ENCODE measurements around the gene CCDC63.
A peak's percentile ranks its signal among the peaks of the same experiment; 100 is the strongest.

CCDC63 gene

DNA sequence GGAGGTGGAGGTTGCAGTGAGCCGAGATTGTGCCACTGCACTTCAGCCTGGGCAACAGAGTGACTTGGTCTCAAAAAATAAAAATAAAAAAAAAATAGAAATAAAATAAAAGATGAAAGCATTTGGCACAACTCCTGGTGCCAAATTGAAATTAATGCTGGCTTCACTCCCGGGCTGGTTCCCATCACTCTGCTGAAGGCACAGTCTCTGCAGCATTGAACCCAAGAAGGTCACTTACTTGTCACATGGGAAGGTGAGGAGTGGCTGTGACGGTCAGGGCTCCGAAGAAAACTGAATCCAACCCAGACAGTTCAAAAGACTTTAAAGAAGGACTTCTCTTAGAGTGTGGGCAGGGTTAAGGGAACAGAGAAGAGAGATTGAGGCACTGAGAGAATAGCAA, 10.5 kb upstream of the CCDC63 start:
- no peaks in the 10 kb centered on the region for H3K9me3 ChIP-seq (ENCODE audit: control insufficient read depth in 5 of 5, low read length in 5 of 5)
- H3K9ac ChIP-seq (ENCODE audit: low read length in 5 of 5): no peak overlapping the region
- H3K36me3 ChIP-seq (ENCODE audit: control insufficient read depth in 5 of 5, insufficient read depth in 5 of 5, low read length in 5 of 5): no peaks in the 10 kb centered on the region
- no peaks in the 10 kb centered on the region for H3K27me3 ChIP-seq (ENCODE audit: control insufficient read depth in 5 of 5, insufficient read depth in 4 of 5, low read length in 5 of 5)
- H3K4me3 ChIP-seq (ENCODE audit: low read depth in 1 of 5, low read length in 5 of 5): no peak overlapping the region
- H3K4me1 ChIP-seq (ENCODE audit: control insufficient read depth in 5 of 5, insufficient read depth in 5 of 5, low read length in 5 of 5): no peaks in the 10 kb centered on the region
- no peak overlapping the region for H3K27ac ChIP-seq (ENCODE audit: low read depth, low read length)

DNA sequence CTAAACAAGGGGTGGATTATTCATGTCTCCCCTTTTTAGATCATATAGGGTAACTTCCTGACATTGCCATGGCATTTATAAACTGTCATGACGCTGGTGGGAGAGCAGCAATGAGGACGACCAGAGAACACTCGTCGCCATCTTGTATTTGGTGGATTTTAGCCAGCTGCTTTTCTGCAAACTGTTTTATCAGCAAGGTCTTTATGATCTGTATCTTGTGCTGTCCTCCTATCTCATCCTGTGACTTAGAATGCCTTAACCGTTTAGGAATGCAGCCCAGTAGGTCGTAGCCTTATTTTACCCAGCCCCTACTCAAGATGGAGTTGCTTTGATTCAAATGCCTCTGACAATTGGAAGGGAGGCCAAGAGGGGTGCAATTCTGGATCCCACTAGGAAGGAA, 5.8 kb upstream of the CCDC63 start:
- no peaks in the 10 kb centered on the region for H3K36me3 ChIP-seq (ENCODE audit: control insufficient read depth in 5 of 5, insufficient read depth in 5 of 5, low read length in 5 of 5)
- no peak overlapping the region for H3K9ac ChIP-seq (ENCODE audit: low read length in 5 of 5)
- H3K27ac ChIP-seq (ENCODE audit: low read depth, low read length): no peak overlapping the region
- no peaks in the 10 kb centered on the region for H3K9me3 ChIP-seq (ENCODE audit: control insufficient read depth in 5 of 5, low read length in 5 of 5)
- peaks cover 0 to 2% (median 0%) of the 10 kb centered on the region in 5 donors for H3K27me3 ChIP-seq (ENCODE audit: control insufficient read depth in 5 of 5, insufficient read depth in 4 of 5, low read length in 5 of 5)
- H3K4me1 ChIP-seq (ENCODE audit: control insufficient read depth in 5 of 5, insufficient read depth in 5 of 5, low read length in 5 of 5): peaks cover 0 to 9% (median 7%) of the 10 kb centered on the region in 5 donors
- H3K4me3 ChIP-seq (ENCODE audit: low read depth in 1 of 5, low read length in 5 of 5): no peak overlapping the region

DNA sequence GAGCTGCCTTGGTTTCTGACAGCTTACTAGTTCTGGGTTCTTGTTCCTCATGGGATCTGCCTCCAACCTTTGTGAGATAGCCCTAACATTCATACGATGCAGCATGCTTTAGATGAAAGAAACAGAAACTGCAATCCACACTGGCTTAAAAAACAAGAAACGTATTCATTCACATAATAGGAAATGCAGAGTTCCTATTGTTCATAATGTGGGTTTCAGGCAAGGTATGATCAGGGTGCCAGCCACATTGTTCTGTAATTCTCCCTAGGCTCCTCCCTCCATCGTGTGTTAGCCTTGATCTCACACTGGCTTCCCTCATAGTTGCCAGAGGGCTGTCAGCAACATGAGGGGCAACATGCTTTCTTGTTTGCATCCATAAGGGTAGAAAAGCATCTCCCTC, 2.7 kb upstream of the CCDC63 start:
- Histone ChIP-seq H3K9me3 (ENCODE audit: control insufficient read depth in 5 of 5, low read length in 5 of 5) (no peaks in the 10 kb centered on the region), H3K4me1 (ENCODE audit: control insufficient read depth in 5 of 5, insufficient read depth in 5 of 5, low read length in 5 of 5) (peaks cover 1 to 18% (median 7%) of the 10 kb centered on the region in 5 donors), H3K27me3 (ENCODE audit: control insufficient read depth in 5 of 5, insufficient read depth in 4 of 5, low read length in 5 of 5) (peaks cover 0 to 8% (median 0%) of the 10 kb centered on the region in 5 donors), H3K4me3 (ENCODE audit: low read depth in 1 of 5, low read length in 5 of 5) (no peak overlapping the region), H3K27ac (ENCODE audit: low read depth, low read length) (no peak overlapping the region), H3K36me3 (ENCODE audit: control insufficient read depth in 5 of 5, insufficient read depth in 5 of 5, low read length in 5 of 5) (no peaks in the 10 kb centered on the region), H3K9ac (ENCODE audit: low read length in 5 of 5) (no peak overlapping the region)

DNA sequence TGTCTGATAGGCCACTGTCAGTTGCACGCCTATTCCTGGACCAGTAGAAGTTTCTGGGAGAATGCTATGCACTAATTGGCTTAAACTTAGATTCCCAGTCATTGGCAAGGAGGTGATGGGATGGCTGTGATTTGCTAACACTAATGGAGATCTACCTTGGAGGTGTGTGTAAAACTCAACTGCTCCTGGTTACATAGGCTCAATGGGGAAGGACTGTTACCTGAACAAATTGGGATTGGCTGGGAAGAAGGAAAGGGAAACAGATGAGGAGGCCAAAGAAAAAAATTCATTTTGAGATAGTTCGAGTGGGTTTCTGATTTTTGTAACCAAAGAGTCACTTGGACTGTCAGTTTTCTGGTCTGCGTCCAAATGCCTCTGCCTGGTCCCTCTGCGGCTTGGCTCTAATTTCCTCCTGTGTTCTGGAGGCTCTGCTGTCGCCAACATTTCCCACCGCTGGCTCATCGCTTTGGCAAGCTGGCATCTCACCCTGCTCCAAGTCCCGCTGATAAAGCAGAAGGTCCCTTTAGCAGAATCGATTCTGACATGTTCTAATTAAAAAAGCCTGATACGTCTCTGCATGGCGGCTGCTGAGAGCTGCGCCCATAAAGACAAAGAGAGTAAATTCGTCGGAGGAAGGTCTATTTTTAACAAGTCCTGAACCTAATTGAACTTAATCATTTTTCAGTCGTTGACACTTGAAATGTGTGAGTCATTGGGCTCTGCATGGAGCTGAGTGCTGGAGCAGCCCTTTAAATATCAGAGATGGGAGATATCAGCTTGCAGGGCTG, 2.0 kb upstream of the CCDC63 start:
- Histone ChIP-seq H3K36me3 (ENCODE audit: control insufficient read depth in 5 of 5, insufficient read depth in 5 of 5, low read length in 5 of 5) (no peaks in the 10 kb centered on the region), H3K9me3 (ENCODE audit: control insufficient read depth in 5 of 5, low read length in 5 of 5) (no peaks in the 10 kb centered on the region), H3K9ac (ENCODE audit: low read length in 5 of 5) (no peak overlapping the region), H3K4me1 (ENCODE audit: control insufficient read depth in 5 of 5, insufficient read depth in 5 of 5, low read length in 5 of 5) (peaks cover 1 to 18% (median 7%) of the 10 kb centered on the region in 5 donors), H3K4me3 (ENCODE audit: low read depth in 1 of 5, low read length in 5 of 5) (no peak overlapping the region), H3K27ac (ENCODE audit: low read depth, low read length) (no peak overlapping the region), H3K27me3 (ENCODE audit: control insufficient read depth in 5 of 5, insufficient read depth in 4 of 5, low read length in 5 of 5) (peaks cover 0 to 8% (median 0%) of the 10 kb centered on the region in 5 donors)

DNA sequence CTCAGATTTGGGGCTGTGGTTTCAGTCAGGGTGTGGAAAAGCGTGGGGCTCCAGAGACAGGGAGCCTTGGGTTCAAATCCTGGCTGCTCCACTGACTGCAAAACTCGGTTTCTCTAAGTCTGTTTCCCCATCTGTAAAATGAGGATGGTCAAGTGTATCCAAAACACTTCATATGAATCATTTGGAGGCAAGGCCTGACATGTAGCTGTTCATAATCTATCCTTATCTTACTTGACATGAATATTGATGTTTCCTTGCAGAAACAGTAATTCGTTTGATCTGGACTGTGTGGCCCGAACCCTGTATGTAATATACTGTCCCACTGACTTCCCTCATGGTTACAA, 1.5 kb upstream of the CCDC63 start:
- H3K27me3 ChIP-seq (ENCODE audit: control insufficient read depth in 5 of 5, insufficient read depth in 4 of 5, low read length in 5 of 5): peaks cover 0 to 8% (median 0%) of the 10 kb centered on the region in 5 donors
- H3K27ac ChIP-seq (ENCODE audit: low read depth, low read length): no peak overlapping the region
- no peak overlapping the region for H3K9ac ChIP-seq (ENCODE audit: low read length in 5 of 5)
- no peak overlapping the region for H3K4me3 ChIP-seq (ENCODE audit: low read depth in 1 of 5, low read length in 5 of 5)
- H3K36me3 ChIP-seq (ENCODE audit: control insufficient read depth in 5 of 5, insufficient read depth in 5 of 5, low read length in 5 of 5): no peaks in the 10 kb centered on the region
- H3K4me1 ChIP-seq (ENCODE audit: control insufficient read depth in 5 of 5, insufficient read depth in 5 of 5, low read length in 5 of 5): peaks cover 1 to 18% (median 7%) of the 10 kb centered on the region in 5 donors
- H3K9me3 ChIP-seq (ENCODE audit: control insufficient read depth in 5 of 5, low read length in 5 of 5): no peaks in the 10 kb centered on the region

DNA sequence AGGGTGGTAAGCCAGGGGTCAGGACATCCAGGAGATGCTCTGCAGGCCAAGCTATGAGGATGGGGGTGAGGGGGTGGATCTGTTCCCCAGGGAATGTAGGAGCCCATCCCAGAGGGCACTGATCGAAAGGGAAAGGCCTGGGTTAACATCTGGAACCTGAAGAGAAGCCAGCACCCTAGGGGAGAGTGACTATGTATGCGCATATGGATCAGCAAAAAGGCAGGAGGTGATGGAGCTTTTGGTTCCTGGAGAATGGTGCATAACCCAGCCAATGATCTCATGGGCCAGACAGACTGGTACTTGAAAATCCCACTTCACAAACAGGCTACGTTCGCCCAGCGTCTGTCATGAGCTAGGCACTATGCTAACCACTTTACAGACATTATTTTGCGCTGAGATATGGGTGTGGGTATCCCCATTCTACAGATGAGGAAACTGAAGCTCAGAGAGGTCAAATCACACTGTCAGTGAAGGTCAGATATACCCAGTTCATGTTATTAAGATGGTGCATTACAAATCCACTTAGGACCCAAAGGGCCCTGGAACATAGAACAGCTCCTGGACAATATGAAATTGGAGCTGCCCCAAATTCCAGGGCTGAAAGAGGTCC, 1.6 kb downstream of the CCDC63 start:
- peaks cover 1 to 21% (median 7%) of the 10 kb centered on the region in 5 donors for H3K4me1 ChIP-seq (ENCODE audit: control insufficient read depth in 5 of 5, insufficient read depth in 5 of 5, low read length in 5 of 5)
- no peaks in the 10 kb centered on the region for H3K36me3 ChIP-seq (ENCODE audit: control insufficient read depth in 5 of 5, insufficient read depth in 5 of 5, low read length in 5 of 5)

DNA sequence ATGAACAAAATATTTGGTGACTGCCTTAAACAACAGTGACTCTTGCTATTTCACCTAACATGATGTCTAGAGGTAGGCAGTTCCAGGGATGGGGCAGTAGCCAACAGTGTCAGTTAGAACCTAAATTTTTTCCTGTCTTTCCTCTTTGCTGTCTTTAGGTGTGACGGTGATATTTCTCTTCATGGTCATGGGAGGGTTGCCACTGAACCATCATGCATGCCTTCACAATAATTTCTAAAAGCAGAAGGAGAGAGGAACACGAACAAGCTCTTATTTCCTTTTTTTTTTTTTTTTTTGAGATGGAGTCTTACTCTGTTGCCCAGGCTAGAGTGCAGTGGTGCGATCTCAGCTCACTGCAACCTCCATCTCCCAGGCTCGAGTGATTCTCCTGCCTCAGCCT, 2.4 kb downstream of the CCDC63 start:
- H3K9me3 ChIP-seq (ENCODE audit: control insufficient read depth in 5 of 5, low read length in 5 of 5): no peaks in the 10 kb centered on the region
- H3K27me3 ChIP-seq (ENCODE audit: control insufficient read depth in 5 of 5, insufficient read depth in 4 of 5, low read length in 5 of 5): peaks cover 0 to 13% (median 6%) of the 10 kb centered on the region in 5 donors
- H3K27ac ChIP-seq (ENCODE audit: low read depth, low read length): no peak overlapping the region
- H3K4me3 ChIP-seq (ENCODE audit: low read depth in 1 of 5, low read length in 5 of 5): no peak overlapping the region
- no peaks in the 10 kb centered on the region for H3K36me3 ChIP-seq (ENCODE audit: control insufficient read depth in 5 of 5, insufficient read depth in 5 of 5, low read length in 5 of 5)
- peaks cover 1 to 25% (median 7%) of the 10 kb centered on the region in 5 donors for H3K4me1 ChIP-seq (ENCODE audit: control insufficient read depth in 5 of 5, insufficient read depth in 5 of 5, low read length in 5 of 5)
- no peak overlapping the region for H3K9ac ChIP-seq (ENCODE audit: low read length in 5 of 5)

More for the DNA sequence above, 1.6 kb downstream of the CCDC63 start:
- Histone ChIP-seq H3K4me3 (ENCODE audit: low read depth in 1 of 5, low read length in 5 of 5) (no peak overlapping the region), H3K27me3 (ENCODE audit: control insufficient read depth in 5 of 5, insufficient read depth in 4 of 5, low read length in 5 of 5) (peaks cover 0 to 11% (median 6%) of the 10 kb centered on the region in 5 donors), H3K27ac (ENCODE audit: low read depth, low read length) (no peak overlapping the region), H3K9me3 (ENCODE audit: control insufficient read depth in 5 of 5, low read length in 5 of 5) (no peaks in the 10 kb centered on the region), H3K9ac (ENCODE audit: low read length in 5 of 5) (no peak overlapping the region)

DNA sequence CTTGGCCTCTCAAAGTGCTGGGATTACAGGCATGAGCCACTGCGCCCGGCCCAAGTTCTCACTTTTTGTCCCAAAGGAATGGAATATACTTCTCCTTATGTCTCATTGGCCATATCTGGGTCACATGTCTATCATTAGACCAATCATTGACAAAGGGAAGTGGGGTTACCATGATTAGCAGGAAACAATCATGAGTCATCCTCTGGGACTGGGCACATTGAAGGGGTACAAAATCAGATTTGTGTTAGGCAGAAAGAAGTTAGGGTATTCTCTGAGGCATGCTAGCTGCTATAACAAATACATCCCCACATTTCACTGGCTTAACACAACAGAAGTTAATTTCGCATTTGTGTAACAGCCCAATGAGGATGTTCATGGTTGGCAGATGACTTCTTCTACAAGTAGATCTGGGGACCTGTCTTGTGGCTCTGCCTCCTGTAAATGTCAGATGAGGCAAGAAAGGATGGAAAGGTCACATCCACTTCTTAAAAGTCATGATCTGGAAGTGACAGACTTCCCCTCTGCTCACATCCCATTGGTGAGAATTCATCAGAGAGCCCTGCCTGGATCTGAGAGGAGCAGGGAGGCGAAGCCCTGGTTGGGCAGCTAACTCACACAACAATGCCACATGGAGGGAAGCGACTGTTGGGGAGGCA, 3.1 kb downstream of the CCDC63 start:
- Histone ChIP-seq H3K9ac (ENCODE audit: low read length in 5 of 5) (no peak overlapping the region), H3K27me3 (ENCODE audit: control insufficient read depth in 5 of 5, insufficient read depth in 4 of 5, low read length in 5 of 5) (peaks cover 0 to 13% (median 6%) of the 10 kb centered on the region in 5 donors)

DNA sequence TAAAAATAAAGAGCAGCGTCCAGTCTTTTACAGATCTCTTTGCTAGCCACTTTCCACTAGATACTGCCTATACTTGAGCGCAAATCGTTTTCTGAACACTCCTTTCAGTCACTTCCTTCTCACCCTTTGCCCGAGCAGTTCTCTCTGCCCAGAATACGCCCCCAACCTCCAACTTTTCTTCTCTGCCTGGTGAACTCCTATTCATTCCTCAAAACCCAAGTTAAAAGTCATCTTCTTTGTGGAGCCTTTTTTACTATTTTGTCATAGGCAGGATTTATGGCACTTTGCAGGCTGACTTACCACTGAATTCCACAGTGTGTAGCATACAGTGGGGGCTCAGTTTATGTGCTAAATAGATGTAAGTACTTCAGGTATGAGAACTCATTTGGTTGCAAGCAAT, 4.0 kb downstream of the CCDC63 start:
- no peak overlapping the region for H3K27ac ChIP-seq (ENCODE audit: low read depth, low read length)

More for the DNA sequence above, 3.1 kb downstream of the CCDC63 start:
- Histone ChIP-seq H3K36me3 (ENCODE audit: control insufficient read depth in 5 of 5, insufficient read depth in 5 of 5, low read length in 5 of 5) (no peaks in the 10 kb centered on the region), H3K9me3 (ENCODE audit: control insufficient read depth in 5 of 5, low read length in 5 of 5) (no peaks in the 10 kb centered on the region), H3K27ac (ENCODE audit: low read depth, low read length) (no peak overlapping the region), H3K4me3 (ENCODE audit: low read depth in 1 of 5, low read length in 5 of 5) (no peak overlapping the region), H3K4me1 (ENCODE audit: control insufficient read depth in 5 of 5, insufficient read depth in 5 of 5, low read length in 5 of 5) (peaks cover 0 to 18% (median 6%) of the 10 kb centered on the region in 5 donors)

DNA sequence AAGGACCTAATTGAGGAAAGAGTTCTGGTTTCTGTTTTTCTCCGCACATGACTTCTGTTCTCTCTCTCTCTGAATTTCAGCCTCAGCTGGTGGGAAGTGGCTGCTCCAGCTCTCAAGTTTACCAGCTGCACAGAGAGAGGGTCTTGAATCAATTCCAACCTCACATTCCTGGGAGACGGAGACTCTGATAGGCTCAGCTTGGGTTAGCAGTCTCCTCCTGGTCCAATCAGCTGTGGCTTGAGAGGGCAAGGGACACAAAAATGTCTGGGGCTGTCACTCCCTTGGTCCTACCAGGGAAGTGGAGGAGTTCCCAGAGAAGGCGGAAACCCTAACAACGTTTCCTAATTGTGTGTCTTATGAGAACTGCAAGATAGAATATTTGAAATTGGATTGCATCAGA, 7.0 kb downstream of the CCDC63 start:
- Histone ChIP-seq H3K4me1 (ENCODE audit: control insufficient read depth in 5 of 5, insufficient read depth in 5 of 5, low read length in 5 of 5) (peaks cover 0 to 7% (median 0%) of the 10 kb centered on the region in 5 donors), H3K9ac (ENCODE audit: low read length in 5 of 5) (no peak overlapping the region), H3K27me3 (ENCODE audit: control insufficient read depth in 5 of 5, insufficient read depth in 4 of 5, low read length in 5 of 5) (peaks cover 0 to 7% (median 2%) of the 10 kb centered on the region in 5 donors), H3K27ac (ENCODE audit: low read depth, low read length) (no peak overlapping the region), H3K36me3 (ENCODE audit: control insufficient read depth in 5 of 5, insufficient read depth in 5 of 5, low read length in 5 of 5) (no peaks in the 10 kb centered on the region), H3K9me3 (ENCODE audit: control insufficient read depth in 5 of 5, low read length in 5 of 5) (no peaks in the 10 kb centered on the region), H3K4me3 (ENCODE audit: low read depth in 1 of 5, low read length in 5 of 5) (peak overlapping the region in 1 of 5 donors; percentile 25)

More for the DNA sequence above, 4.0 kb downstream of the CCDC63 start:
- Histone ChIP-seq H3K27me3 (ENCODE audit: control insufficient read depth in 5 of 5, insufficient read depth in 4 of 5, low read length in 5 of 5) (peaks cover 0 to 13% (median 6%) of the 10 kb centered on the region in 5 donors), H3K36me3 (ENCODE audit: control insufficient read depth in 5 of 5, insufficient read depth in 5 of 5, low read length in 5 of 5) (no peaks in the 10 kb centered on the region), H3K4me3 (ENCODE audit: low read depth in 1 of 5, low read length in 5 of 5) (no peak overlapping the region), H3K4me1 (ENCODE audit: control insufficient read depth in 5 of 5, insufficient read depth in 5 of 5, low read length in 5 of 5) (peaks cover 0 to 16% (median 6%) of the 10 kb centered on the region in 5 donors), H3K9me3 (ENCODE audit: control insufficient read depth in 5 of 5, low read length in 5 of 5) (no peaks in the 10 kb centered on the region), H3K9ac (ENCODE audit: low read length in 5 of 5) (no peak overlapping the region)
